HL-60 (cell line): Measurements from ENCODE around the gene SLC16A9.

Experiments used
- CTCF ChIP-seq: IDR thresholded peaks from one replicate; pipeline ENCODE4 v1.5.1; 2011; ENCODE audit warnings: low read length, control low read depth, inconsistent platforms; ENCODE audit not compliant: insufficient read depth
- GABPA ChIP-seq: IDR thresholded peaks from 2 replicates; pipeline ENCODE4 v1.6.1; 2012; ENCODE audit warnings: low read depth
- POLR2AphosphoS5 ChIP-seq: IDR thresholded peaks from 2 replicates; pipeline ENCODE4 v1.6.1; 2012; ENCODE audit warnings: low read depth
- SPI1 ChIP-seq: IDR thresholded peaks from 2 replicates; pipeline ENCODE4 v1.6.1; 2012; ENCODE audit warnings: low read depth, mild to moderate bottlenecking, borderline replicate concordance
- TF ChIP-seq, protein P1 (sequence below): IDR thresholded peaks from 2 replicates; pipeline ENCODE4 v1.6.1; 2012; ENCODE audit warnings: low read depth; ENCODE audit not compliant: insufficient replicate concordance

DNA sequence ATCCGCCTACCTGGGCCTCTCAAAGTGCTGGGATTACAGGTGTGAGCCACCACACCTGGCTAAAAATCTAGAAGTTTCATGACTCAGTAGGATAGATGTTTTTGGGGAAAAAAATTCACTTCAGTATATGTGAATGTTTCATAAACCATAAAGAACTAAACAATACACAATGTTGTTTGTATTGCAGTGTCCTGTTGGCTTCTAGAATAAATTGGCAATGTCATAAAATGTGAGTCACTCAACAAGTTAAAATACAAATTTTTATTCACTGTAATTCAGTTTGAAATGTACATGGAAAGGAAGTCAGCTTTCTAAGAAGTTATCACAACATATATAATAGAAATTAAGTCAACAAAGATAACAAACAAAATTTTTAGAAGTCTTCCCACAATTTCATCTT, 27.1 kb upstream of the SLC16A9 start:
- no peak for TF ChIP-seq CTCF
- TF ChIP-seq, protein P1, sequence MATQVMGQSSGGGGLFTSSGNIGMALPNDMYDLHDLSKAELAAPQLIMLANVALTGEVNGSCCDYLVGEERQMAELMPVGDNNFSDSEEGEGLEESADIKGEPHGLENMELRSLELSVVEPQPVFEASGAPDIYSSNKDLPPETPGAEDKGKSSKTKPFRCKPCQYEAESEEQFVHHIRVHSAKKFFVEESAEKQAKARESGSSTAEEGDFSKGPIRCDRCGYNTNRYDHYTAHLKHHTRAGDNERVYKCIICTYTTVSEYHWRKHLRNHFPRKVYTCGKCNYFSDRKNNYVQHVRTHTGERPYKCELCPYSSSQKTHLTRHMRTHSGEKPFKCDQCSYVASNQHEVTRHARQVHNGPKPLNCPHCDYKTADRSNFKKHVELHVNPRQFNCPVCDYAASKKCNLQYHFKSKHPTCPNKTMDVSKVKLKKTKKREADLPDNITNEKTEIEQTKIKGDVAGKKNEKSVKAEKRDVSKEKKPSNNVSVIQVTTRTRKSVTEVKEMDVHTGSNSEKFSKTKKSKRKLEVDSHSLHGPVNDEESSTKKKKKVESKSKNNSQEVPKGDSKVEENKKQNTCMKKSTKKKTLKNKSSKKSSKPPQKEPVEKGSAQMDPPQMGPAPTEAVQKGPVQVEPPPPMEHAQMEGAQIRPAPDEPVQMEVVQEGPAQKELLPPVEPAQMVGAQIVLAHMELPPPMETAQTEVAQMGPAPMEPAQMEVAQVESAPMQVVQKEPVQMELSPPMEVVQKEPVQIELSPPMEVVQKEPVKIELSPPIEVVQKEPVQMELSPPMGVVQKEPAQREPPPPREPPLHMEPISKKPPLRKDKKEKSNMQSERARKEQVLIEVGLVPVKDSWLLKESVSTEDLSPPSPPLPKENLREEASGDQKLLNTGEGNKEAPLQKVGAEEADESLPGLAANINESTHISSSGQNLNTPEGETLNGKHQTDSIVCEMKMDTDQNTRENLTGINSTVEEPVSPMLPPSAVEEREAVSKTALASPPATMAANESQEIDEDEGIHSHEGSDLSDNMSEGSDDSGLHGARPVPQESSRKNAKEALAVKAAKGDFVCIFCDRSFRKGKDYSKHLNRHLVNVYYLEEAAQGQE: no peak
- no peak for TF ChIP-seq POLR2AphosphoS5
- no peak for TF ChIP-seq GABPA
- no peak for TF ChIP-seq SPI1
